Measurements from ENCODE around the gene NCSTN.

NCSTN gene

GRCh38 chr1:160342953-160343869 lies at the start of gene NCSTN, which contains the start of gene COPA:
Gene NCSTN (plus strand): TSS chr1:160343383. CDS start chr1:160343397, 14 bp downstream.
Gene COPA (minus strand): TSS chr1:160343250. CDS start chr1:160343170, 80 bp downstream.
- DNase-seq = peak; percentile 84

- DNase-seq = no peak
Measured at GRCh38 chr1:160296036-160296435, 47.1 kb upstream of the NCSTN start.

GRCh38 chr1:160300173-160300572 lies 43.0 kb upstream of the NCSTN start:
- no peak for DNase-seq

- DNase-seq = no peak
Measured at GRCh38 chr1:160307118-160307791, 35.9 kb upstream of the NCSTN start.

DNA sequence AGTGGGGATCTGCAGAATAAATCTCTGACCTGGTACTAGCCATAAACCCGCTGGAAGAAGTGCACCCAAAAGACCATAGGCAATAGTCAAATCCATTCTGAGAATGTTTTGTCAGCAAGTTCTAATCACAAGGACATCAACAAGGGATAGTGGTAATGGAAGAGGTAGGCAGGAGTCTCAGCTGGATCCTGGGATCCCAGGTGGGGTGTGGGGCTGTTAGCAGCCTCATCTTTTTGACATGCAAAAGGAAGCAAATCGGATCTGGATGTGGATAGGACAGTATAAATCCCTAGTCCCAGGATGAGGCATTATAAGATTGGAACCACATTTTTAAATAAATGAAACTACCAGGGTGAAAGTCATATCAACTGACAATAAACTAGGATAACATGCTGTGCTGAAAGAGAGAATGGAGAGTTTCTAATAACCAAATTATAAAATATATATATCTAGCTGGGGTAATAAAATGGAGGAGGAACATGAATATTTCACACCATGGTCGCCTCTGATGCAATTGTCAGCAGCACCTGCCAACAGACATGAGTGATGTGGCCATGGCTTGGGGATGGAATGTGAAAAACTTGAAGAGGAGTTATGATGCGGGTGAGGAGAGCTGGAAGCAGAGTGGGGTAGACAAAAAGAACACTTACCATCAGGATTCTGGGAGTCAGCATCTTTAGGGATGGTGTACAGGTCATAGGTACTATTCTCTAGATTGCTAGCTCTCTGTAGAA lies 34.6 kb upstream of the NCSTN start:
- DNase-seq = no peak

DNA sequence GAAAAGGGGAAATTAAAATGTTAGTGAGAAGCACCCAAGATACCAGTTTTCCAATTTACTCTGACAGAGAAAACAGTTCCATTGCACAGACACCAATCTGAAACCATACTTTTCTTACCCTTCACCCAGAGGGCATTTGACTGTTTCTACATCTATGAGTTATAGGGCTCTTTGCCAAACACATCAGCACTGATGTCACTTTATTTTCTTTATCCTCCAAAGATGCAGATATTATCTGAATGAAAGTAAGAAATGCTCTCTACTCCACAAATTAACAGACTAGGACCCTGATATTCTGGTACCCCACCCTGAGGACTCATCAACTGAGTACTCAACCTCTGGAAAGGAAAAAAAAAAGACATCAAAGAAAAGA lies 34.0 kb upstream of the NCSTN start:
- DNase-seq = no peak

GRCh38 chr1:160309571-160309970 lies 33.6 kb upstream of the NCSTN start:
- no peak for DNase-seq

DNA sequence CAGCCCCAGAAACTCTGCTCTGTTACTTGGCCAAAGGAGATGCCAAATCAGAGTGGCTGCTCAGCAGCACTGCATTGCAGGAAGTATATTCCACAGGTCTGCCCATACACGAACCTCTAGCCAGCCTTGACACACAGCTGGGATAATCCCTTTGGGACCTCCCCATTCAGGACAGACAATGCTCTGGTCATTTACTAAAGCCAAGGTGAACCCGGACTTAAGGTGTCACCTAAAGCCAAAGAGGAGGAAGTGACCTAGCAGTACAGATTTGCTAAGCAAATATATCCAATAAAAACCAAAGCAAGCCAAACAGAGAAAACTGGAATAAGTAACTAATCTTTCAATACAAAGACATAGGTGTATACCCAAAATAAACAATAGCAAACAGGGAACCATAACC lies 27.8 kb upstream of the NCSTN start:
- no peak for DNase-seq

- no peak for DNase-seq
Measured at GRCh38 chr1:160322831-160323230, 20.4 kb upstream of the NCSTN start.

DNA sequence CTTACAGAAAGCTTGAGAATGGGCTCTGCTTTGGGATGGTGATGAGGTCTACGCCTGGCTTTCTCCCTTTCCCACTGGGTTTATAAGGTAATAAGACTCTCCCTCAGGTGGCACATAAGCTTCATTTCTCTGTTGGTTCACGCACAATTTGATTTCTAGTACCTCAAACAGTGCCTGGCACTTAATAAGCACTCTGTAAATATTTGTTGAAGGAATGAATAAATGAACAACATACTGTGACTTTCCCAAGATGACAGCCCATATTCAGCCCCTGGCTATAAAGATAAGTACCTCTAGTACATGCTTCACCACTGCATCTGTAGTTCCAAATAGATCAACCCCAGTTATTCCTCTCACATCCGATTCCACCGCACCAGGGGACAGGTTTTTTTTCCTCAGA lies 17.9 kb upstream of the NCSTN start:
- DNase-seq = no peak

DNA sequence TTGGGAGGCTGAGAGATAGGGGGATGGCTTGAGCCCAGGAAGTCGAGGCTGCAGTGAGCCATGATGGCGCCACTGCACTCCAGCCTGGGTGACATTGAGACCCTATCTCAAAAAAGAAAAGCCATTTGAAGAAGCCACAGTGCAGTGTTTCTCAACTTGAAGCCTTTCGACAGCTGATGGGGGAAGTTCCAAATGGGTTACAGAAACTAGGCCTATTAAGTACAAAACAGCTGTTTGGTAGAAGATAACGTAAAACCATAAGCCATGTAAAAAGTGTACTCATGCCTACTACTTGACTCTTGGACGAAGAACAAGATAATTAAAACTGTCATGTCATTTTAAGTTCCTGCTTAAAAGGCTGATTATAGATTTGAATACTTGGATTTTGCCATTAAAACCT lies 16.8 kb upstream of the NCSTN start:
- DNase-seq = no peak

DNA sequence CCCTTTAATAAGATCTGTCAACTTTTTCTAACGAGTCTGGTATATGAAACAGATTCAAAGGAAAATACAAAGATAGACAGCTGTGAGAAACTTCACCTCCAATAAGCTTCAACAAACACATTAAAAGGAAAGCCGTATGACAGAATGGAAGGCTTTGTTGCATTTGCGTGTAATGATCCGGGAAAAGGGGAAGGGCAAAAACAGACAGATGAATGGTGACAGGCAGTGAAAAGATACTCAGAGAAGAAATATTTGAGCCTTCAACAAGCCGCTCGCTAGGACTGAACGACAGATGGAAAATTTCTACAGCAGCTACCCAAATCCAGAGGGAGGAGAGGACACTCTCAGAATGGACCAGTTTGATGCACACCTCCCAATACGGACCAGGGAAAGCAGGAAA lies 15.0 kb upstream of the NCSTN start:
- no peak for DNase-seq

DNA sequence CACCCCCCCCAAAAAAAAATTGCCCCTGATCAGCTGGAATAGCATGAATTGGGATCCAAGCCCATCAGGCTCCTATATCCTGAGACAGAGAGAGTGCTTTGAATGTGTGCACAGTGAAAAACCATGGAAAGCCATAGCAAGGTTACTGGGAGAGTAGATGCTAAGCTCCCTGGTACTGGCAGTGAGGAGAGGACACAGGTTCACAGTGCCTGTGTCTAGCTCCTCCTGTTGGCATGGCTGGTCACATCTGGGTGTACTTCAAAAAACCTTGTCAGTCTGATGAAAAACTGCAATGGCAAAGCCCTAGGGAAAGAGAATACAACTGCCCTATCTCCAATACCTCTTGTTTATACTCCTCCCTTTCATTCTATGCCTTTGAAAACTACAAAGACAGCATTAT lies 13.1 kb upstream of the NCSTN start:
- DNase-seq = no peak

GRCh38 chr1:160332516-160332915 lies 10.7 kb upstream of the NCSTN start:
- DNase-seq = no peak

GRCh38 chr1:160338580-160338979 lies 4.6 kb upstream of the NCSTN start:
- no peak for DNase-seq

- no peak for DNase-seq
Measured at GRCh38 chr1:160340146-160340545, 3.0 kb upstream of the NCSTN start.

DNA sequence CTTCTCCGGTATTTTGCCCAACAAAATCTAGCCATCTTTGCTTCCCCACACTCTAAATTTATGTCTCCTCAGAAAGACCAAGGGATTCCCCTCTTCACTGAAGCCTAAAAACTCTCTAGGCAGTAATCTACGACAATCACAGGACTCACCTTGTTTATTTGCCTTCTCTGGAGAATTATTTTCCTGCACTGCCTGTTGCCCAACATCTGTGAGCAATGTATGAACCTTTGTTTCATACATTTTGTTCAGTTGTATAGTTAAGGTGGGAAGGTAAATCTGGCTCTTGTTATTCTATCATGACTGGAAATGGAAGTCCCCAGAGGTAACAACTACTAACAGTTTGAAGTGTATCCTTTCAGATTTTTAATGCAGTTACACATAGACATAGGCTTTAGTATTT lies 2.3 kb upstream of the NCSTN start:
- DNase-seq = no peak

- peak; percentile 3 for DNase-seq
Measured at GRCh38 chr1:160342526-160342925, 657 bp upstream of the NCSTN start.

DNA sequence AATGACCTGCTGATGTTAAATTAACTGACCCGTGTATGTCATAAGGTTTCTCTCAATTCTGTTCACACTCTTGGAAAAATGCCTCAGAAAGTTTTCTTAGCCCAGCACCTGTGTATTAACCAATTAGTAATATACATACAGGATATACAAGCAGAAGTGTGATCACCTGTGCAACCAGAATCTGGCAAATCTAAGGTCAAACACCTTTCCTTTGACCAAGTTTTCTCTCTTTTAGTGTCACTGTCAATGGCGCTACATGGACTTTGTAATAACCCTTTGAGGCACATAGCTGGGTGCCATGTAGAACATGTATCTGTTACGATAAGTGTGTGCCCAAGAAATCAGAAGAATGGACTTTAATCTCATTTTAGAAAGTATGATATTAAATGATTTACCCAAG lies 1.1 kb downstream of the NCSTN start:
- no peak for DNase-seq

DNA sequence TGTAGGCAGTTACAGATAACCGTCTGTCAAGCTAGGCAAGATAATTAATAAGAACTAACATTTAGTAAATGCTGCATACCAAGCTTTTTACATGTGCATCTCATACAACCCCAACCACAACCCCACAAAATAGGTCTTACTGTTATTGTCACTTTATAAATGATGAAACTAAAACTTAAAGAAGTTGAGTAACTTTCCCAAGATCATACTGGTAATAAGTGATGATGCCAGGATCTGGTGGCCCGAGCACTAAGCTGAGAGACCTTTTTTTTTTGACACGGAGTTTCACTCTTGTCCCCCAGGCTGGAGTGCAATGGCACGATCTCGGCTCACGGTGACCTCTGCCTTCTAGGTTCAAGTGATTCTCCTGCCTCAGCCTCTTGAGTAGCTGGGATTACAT lies 1.8 kb downstream of the NCSTN start:
- no peak for DNase-seq

- no peak for DNase-seq
Measured at GRCh38 chr1:160346463-160346862, 3.3 kb downstream of the NCSTN start.

- DNase-seq = no peak
Measured at GRCh38 chr1:160346958-160347357, 3.8 kb downstream of the NCSTN start.

- no peak for DNase-seq
Measured at GRCh38 chr1:160351629-160352028, 8.4 kb downstream of the NCSTN start.

GRCh38 chr1:160352555-160352954 lies 9.4 kb downstream of the NCSTN start:
- no peak for DNase-seq

Data from activated effector memory CD4-positive, alpha-beta T cell treated with Interleukin-2 at 50 U/mL for 16 hours (primary cell).